ENCODE data around the gene TCEAL1. TPM values are rescaled to one million over a fixed set of nuclear protein-coding genes. Genes with fewer than 3 reads are reported as not detected.

Gene TCEAL1, protein sequence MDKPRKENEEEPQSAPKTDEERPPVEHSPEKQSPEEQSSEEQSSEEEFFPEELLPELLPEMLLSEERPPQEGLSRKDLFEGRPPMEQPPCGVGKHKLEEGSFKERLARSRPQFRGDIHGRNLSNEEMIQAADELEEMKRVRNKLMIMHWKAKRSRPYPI
- total RNA-seq (2022; extraction: Qiagen RNA extraction): 34.1 to 45.4 TPM (median 38.3 TPM) in 5 replicates

DNA sequence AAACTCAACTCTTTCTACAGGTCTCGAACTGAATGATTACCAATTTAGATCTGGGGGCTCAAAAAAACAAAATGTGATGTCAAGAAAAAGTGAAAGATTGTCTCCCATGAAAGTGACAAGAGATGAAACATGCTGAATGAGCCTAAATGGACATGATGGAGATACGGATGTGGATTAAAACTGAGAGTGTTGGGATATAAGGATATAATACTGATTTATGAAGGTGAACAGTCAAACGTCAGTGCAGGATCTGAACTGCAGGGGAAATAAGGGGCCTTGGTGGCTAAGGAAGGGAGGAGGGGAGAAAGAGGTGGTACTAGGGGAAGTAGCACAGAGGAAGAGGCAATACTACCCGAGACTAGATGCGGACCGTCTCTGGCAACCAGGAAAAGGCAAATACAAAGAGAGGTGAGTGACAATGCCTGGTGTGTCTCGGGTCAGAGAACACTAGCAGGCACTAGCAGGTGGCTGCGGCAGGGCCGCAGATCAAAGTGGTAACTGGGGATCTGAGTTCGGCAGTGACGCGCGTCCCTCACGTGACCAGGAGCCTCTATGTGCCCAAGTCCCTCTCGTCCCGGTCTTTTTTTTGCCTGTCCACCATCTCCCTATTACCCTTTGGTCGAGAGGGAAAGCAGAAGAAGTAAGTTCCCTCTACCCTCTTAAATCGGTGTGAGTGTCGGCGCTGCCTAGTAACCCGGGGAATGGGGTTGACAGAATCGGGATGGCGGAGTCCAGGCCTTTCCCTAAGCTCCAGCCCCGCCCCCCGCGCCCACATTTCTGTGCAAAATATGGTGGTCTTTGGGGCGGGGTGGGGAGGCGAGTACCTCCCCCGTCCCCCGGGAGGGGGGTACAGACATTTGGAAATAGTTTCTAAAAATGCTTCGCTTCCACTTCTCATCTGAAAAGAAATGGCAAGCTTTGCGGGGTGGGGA, at the start of gene TCEAL1:
TSS of gene TCEAL1 (plus strand) at position 590 of the 932 bp plus-strand sequence. CDS start 942 bp downstream, outside the sequence.

DNA sequence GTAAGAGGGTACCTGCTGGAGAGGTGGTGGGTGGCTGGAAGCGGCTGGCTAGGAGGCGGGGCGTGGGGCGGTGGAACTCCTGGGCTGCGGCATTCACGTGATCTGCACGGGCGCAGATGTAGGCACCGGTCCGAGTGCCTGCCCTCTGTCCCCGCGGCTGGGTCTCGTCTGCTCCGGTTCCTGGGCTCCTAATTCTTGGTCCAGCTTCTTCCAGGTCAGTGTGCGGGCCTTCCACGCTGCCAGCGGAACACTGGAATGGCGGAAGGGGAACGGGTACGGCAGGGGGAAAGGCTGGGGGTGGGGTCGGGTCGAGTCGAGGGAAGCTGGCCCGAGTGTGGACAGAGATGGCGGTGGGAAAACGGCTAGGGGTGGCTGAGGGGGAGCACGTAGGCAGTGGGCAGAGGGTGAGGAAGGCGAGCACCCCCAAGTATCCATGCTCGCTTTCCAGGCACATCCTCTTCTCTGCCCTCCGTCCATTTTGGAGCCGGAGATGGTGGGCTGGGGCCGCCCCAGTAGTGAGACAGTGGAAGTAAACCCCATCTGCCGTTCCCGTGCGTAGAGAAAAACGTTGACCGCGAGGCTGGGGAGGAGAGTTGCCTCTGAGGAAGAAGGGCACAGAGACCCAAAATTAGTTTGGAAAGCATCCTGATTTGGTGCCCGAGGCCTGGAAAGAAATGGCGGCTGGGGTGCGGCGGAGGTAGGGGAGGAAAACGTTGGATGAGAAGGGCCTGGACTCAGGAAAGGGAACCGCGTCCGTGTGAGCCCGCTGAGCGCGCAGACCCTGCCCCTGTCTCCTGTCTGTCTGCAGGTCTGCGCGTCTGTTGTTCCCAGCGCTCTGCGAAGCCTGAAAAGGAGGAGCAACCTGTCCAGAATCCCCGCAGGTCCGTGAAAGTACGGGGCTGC, 43.1 kb upstream of the TCEAL1 start, which contains the start of gene TCEAL4:
TSS of gene TCEAL4 (plus strand) at position 105 of the 903 bp plus-strand sequence. CDS start 1,161 bp downstream, outside the sequence.

DNA sequence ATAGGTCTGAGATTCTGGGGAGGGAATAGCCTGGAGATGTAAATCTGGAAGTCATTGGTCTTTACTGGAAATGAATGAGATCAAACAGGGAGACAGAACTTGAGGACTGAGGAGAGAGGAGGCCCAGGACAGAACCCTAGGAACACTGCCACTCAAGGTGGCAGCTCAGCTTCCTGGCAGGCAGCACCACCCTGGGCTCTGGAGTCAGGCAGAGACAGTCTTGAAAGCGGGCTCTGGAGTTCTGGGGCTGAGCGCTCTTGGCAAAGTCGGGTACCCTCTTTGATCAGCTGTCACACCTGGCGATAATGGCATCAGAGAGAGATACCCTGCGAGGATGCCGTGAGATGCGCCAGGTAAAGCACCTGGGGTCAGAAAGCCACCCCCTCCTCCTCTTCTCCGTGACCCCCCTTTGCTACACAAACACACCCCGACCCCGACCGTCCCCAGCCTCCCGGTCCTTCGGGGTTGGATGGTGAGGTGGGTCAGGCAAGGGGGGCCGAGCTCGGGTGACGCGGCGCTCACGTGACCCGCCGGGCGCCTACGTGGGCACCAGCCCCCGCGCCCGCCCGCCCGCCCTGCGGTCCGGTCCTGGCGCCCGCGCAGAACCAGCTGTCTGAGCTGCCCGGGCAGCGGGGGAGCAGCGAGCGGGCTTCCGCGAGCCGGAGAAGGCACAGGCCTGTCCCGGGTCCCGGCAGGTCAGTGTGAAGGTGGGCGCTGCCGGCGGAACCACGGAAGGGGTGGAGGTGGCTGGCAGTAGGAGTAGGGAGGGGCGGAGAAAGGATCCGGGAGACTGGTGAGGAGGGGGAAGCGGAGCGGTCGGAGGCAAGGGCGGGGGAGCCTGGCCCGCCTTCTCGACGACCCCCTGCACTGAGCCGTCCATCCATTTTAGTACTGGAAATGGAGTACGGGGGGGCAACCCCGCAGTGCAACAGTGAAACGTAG, 21.1 kb upstream of the TCEAL1 start, which contains the start of gene TCEAL3:
TSS of gene TCEAL3 (plus strand) at position 600 of the 942 bp plus-strand sequence. CDS start 1,102 bp downstream, outside the sequence.

Other genes with a start within 250 kb of the TCEAL1 start
- gene RAB40A, start 109.5 kb upstream of the TCEAL1 start, total RNA-seq (2022; extraction: Qiagen RNA extraction): 0.06 to 0.15 TPM (median 0.10 TPM) in 5 replicates
- 109 to 154 TPM (median 117 TPM) in 5 replicates for gene TCEAL4, start 43.5 kb upstream of the TCEAL1 start, total RNA-seq (2022; extraction: Qiagen RNA extraction)
- 15.9 to 23.3 TPM (median 17.0 TPM) in 5 replicates for gene TCEAL3, start 21.0 kb upstream of the TCEAL1 start, total RNA-seq (2022; extraction: Qiagen RNA extraction)
- 423 to 1,137 TPM (median 469 TPM) in 5 replicates for gene MORF4L2, start 57.7 kb downstream of the TCEAL1 start, total RNA-seq (2022; extraction: Qiagen RNA extraction)
- gene TMEM31, start 81.9 kb downstream of the TCEAL1 start, total RNA-seq (2022; extraction: Qiagen RNA extraction): not detected in 5 replicates
- 0.05 TPM in 1 of 5 replicates, not detected in the others for gene PLP1, start 147.9 kb downstream of the TCEAL1 start, total RNA-seq (2022; extraction: Qiagen RNA extraction)
- 0.02 to 0.05 TPM (median 0.03 TPM) in 4 of 5 replicates, not detected in the other for gene RAB9B, start 203.3 kb downstream of the TCEAL1 start, total RNA-seq (2022; extraction: Qiagen RNA extraction)

Data from A549 treated with AZD2906 at 1 μM for 4 hours (cell line).